Gastrocnemius medialis (tissue), 4 donors: ENCODE results near the gene EHD4.

Source experiments
- POLR2A ChIP-seq, 2 donors: fragments of 450-650 bp; IDR thresholded peaks; one replicate each; pipeline ENCODE4 v1.6.1; 2017; ENCODE audit warnings: antibody characterized with exemption in 2 of 2, mild to moderate bottlenecking in 2 of 2, moderate library complexity in 2 of 2
- TF ChIP-seq, protein P1 (sequence below), 5 experiments: fragments of 450-650 bp in 3 of 5; fragments of 200-600 bp in 2 of 5; sonication (generic) in 2 of 5; IDR thresholded peaks in 4 of 5; conservative IDR thresholded peaks in 1 of 5; 1 replicate in 4 of 5; 2 replicates in 1 of 5; pipeline ENCODE4 v1.5.1; 2016 to 2019; ENCODE audit warnings: antibody characterized with exemption in 5 of 5, mild to moderate bottlenecking in 3 of 5, moderate library complexity in 3 of 5

GRCh38 chr15:41890050-41890690 is 82.2 kb downstream of the EHD4 start:
- TF ChIP-seq, protein P1, sequence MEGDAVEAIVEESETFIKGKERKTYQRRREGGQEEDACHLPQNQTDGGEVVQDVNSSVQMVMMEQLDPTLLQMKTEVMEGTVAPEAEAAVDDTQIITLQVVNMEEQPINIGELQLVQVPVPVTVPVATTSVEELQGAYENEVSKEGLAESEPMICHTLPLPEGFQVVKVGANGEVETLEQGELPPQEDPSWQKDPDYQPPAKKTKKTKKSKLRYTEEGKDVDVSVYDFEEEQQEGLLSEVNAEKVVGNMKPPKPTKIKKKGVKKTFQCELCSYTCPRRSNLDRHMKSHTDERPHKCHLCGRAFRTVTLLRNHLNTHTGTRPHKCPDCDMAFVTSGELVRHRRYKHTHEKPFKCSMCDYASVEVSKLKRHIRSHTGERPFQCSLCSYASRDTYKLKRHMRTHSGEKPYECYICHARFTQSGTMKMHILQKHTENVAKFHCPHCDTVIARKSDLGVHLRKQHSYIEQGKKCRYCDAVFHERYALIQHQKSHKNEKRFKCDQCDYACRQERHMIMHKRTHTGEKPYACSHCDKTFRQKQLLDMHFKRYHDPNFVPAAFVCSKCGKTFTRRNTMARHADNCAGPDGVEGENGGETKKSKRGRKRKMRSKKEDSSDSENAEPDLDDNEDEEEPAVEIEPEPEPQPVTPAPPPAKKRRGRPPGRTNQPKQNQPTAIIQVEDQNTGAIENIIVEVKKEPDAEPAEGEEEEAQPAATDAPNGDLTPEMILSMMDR (IDR thresholded peaks at IDR 0.05 in 4 of 5, conservative IDR thresholded peaks at IDR 0.05 in 1 of 5) = no peak
- no peak for TF ChIP-seq POLR2A (IDR thresholded peaks at IDR 0.05)
